ENCODE measurements around the gene PTGS1.

DNA sequence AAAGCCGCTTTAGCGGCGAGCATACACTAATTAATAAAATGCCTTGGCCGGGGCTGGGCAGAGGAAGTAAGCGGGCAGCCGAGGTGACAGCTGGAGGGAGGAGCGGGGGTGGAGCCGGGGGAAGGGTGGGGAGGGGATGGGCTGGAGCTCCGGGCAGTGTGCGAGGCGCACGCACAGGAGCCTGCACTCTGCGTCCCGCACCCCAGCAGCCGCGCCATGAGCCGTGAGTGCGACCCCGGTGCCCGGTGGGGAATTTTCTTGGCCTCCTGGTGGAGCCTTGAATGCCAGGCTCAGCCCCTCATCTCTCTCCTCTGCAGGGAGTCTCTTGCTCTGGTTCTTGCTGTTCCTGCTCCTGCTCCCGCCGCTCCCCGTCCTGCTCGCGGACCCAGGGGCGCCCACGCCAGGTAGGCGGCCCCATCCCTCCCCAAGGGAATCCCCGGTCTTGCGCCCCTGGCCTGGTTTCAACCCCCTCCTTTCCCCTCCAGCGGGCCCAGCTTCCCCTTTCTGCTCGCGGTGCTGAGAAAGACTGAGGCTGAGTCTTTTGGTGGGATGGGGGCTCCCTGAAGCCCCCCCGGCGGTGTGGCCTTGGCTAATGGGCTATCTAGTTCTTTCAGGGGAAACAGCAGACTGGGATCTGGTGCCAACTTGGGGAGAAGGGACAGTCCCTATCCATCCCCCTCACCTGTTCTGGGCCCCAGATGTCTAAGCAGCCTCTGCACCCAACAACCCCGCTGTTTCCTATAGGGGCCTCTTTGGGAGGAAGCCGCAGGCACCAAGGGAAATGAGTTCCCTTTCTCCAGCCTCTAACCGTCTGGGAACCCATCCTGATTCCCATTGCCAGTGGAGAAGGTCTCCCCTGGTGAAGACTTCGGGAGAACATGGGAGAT is at the start of gene PTGS1:
- TF ChIP-seq, protein P1, sequence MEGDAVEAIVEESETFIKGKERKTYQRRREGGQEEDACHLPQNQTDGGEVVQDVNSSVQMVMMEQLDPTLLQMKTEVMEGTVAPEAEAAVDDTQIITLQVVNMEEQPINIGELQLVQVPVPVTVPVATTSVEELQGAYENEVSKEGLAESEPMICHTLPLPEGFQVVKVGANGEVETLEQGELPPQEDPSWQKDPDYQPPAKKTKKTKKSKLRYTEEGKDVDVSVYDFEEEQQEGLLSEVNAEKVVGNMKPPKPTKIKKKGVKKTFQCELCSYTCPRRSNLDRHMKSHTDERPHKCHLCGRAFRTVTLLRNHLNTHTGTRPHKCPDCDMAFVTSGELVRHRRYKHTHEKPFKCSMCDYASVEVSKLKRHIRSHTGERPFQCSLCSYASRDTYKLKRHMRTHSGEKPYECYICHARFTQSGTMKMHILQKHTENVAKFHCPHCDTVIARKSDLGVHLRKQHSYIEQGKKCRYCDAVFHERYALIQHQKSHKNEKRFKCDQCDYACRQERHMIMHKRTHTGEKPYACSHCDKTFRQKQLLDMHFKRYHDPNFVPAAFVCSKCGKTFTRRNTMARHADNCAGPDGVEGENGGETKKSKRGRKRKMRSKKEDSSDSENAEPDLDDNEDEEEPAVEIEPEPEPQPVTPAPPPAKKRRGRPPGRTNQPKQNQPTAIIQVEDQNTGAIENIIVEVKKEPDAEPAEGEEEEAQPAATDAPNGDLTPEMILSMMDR (optimal IDR thresholded peaks at IDR 0.05 in 1 of 3, IDR thresholded peaks at IDR 0.05 in 1 of 3, conservative IDR thresholded peaks at IDR 0.05 in 1 of 3; ENCODE audit: extremely low read depth in 1 of 3, insufficient read depth in 2 of 3, low read length in 3 of 3): no peak
- no peak for TF ChIP-seq EZH2 (IDR thresholded peaks at IDR 0.05; ENCODE audit: low read length)
